ENCODE results near the gene CRB3.

- TF ChIP-seq ZBTB25 (CRISPR knock-in tag; IDR thresholded peaks at IDR 0.05) (no peak), ZNF512B (CRISPR knock-in tag; IDR thresholded peaks at IDR 0.05; ENCODE audit: borderline replicate concordance) (no peak), ARNTL (CRISPR knock-in tag; IDR thresholded peaks at IDR 0.05) (no peak), PRPF4 (IDR thresholded peaks at IDR 0.05; ENCODE audit: low read depth, low read length, poor library complexity, severe bottlenecking) (no peak), ZNF670 (CRISPR knock-in tag; IDR thresholded peaks at IDR 0.05; ENCODE audit: borderline replicate concordance) (no peak), EP300 (IDR thresholded peaks at IDR 0.05; ENCODE audit: low read depth in 2 of 2, low read length in 2 of 2) (no peak), EP300 (CRISPR knock-in tag; IDR thresholded peaks at IDR 0.05; ENCODE audit: borderline replicate concordance) (no peak), REST (IDR thresholded peaks at IDR 0.05; ENCODE audit: borderline replicate concordance in 1 of 2, low read depth in 1 of 2, low read length in 2 of 2) (no peak), ZNF646 (CRISPR knock-in tag; IDR thresholded peaks at IDR 0.05) (no peak)
Measured at GRCh38 chr19:6475321-6476108, 11.4 kb downstream of the CRB3 start.

Data from HepG2 (cell line).